Measurements from ENCODE around the gene CACNA1C. TPM values are rescaled to one million over a fixed set of nuclear protein-coding genes. Genes with fewer than 3 reads are reported as not detected.

The CACNA1C gene
- total RNA-seq, 1 experiment from 2014 or later = 3.7 TPM

GRCh38 chr12:2205996-2206395 is 153.2 kb downstream of the CACNA1C start:
- DNase-seq (ENCODE audit: low spot score) = no peak
- H3K9me3 ChIP-seq (ENCODE audit: low read depth, low read length, poor library complexity, severe bottlenecking) = no peaks in the 10 kb centered on the region
- ChIA-PET CTCF (no interaction called here), POLR2A (ENCODE audit: low non-redundant PET) (no interaction called here)
- no peaks in the 10 kb centered on the region for H3K27me3 ChIP-seq (replicated peaks; ENCODE audit: insufficient read depth, low read depth, low read length, poor library complexity)
- no peaks in the 10 kb centered on the region for H3K36me3 ChIP-seq (ENCODE audit: insufficient read depth, low read length, poor library complexity, severe bottlenecking)
- TF ChIP-seq EZH2 (IDR thresholded peaks at IDR 0.05; ENCODE audit: borderline replicate concordance, low read depth, low read length, poor library complexity, severe bottlenecking) (no peak), CTCF (conservative IDR thresholded peaks at IDR 0.05; ENCODE audit: low read depth, low read length) (no peak)
- H3K4me1 ChIP-seq (ENCODE audit: insufficient read depth, low read length, poor library complexity, severe bottlenecking) = no peaks in the 10 kb centered on the region
- no TSS peak for BruUV-seq (replicated peaks)
- H3K27ac ChIP-seq (ENCODE audit: low read depth, low read length, poor library complexity, severe bottlenecking) = no peak overlapping the region
- no peak overlapping the region for H3K4me3 ChIP-seq (ENCODE audit: low read depth, low read length, poor library complexity, severe bottlenecking)
- intact Hi-C loops (cut with micrococcal nuclease; ENCODE audit: unreplicated experiment) = no loop called here

GRCh38 chr12:2208837-2209635 is 156.2 kb downstream of the CACNA1C start:
- no TSS peak for BruUV-seq (replicated peaks)
- ChIA-PET POLR2A (ENCODE audit: low non-redundant PET) (no interaction called here), CTCF (no interaction called here)
- Histone ChIP-seq H3K36me3 (ENCODE audit: insufficient read depth, low read length, poor library complexity, severe bottlenecking) (no peaks in the 10 kb centered on the region), H3K4me1 (ENCODE audit: insufficient read depth, low read length, poor library complexity, severe bottlenecking) (no peaks in the 10 kb centered on the region), H3K4me3 (ENCODE audit: low read depth, low read length, poor library complexity, severe bottlenecking) (no peak overlapping the region), H3K9me3 (ENCODE audit: low read depth, low read length, poor library complexity, severe bottlenecking) (no peaks in the 10 kb centered on the region), H3K27me3 (replicated peaks; ENCODE audit: insufficient read depth, low read depth, low read length, poor library complexity) (no peaks in the 10 kb centered on the region), H3K27ac (ENCODE audit: low read depth, low read length, poor library complexity, severe bottlenecking) (no peak overlapping the region)
- intact Hi-C loops (cut with micrococcal nuclease; ENCODE audit: unreplicated experiment) = no loop called here
- TF ChIP-seq CTCF (conservative IDR thresholded peaks at IDR 0.05; ENCODE audit: low read depth, low read length) = no peak
- no peak for TF ChIP-seq EZH2 (IDR thresholded peaks at IDR 0.05; ENCODE audit: borderline replicate concordance, low read depth, low read length, poor library complexity, severe bottlenecking)
- DNase-seq (ENCODE audit: low spot score) = no peak

- POLR2A ChIA-PET (ENCODE audit: low non-redundant PET) = no interaction called here
- CTCF ChIA-PET = no interaction called here
- TF ChIP-seq CTCF (conservative IDR thresholded peaks at IDR 0.05; ENCODE audit: low read depth, low read length) (no peak), EZH2 (IDR thresholded peaks at IDR 0.05; ENCODE audit: borderline replicate concordance, low read depth, low read length, poor library complexity, severe bottlenecking) (no peak)
- H3K36me3 ChIP-seq (ENCODE audit: insufficient read depth, low read length, poor library complexity, severe bottlenecking) = no peaks in the 10 kb centered on the region
- intact Hi-C loops (cut with micrococcal nuclease; ENCODE audit: unreplicated experiment) = no loop called here
- H3K27me3 ChIP-seq (replicated peaks; ENCODE audit: insufficient read depth, low read depth, low read length, poor library complexity) = no peaks in the 10 kb centered on the region
- no peak for DNase-seq (ENCODE audit: low spot score)
- H3K9me3 ChIP-seq (ENCODE audit: low read depth, low read length, poor library complexity, severe bottlenecking) = no peaks in the 10 kb centered on the region
- no peaks in the 10 kb centered on the region for H3K4me1 ChIP-seq (ENCODE audit: insufficient read depth, low read length, poor library complexity, severe bottlenecking)
- no peak overlapping the region for H3K4me3 ChIP-seq (ENCODE audit: low read depth, low read length, poor library complexity, severe bottlenecking)
- no peak overlapping the region for H3K27ac ChIP-seq (ENCODE audit: low read depth, low read length, poor library complexity, severe bottlenecking)
- no TSS peak for BruUV-seq (replicated peaks)
Measured at GRCh38 chr12:2211119-2211518, 158.3 kb downstream of the CACNA1C start.

All from A673 (cell line).